ENCODE measurements around the gene KIF20B.
"Not testable (repeated sequence)": the region's sequence is repeated elsewhere in the genome, so short reads cannot be mapped to it uniquely, and the experiment has no call there.

KIF20B gene

DNA sequence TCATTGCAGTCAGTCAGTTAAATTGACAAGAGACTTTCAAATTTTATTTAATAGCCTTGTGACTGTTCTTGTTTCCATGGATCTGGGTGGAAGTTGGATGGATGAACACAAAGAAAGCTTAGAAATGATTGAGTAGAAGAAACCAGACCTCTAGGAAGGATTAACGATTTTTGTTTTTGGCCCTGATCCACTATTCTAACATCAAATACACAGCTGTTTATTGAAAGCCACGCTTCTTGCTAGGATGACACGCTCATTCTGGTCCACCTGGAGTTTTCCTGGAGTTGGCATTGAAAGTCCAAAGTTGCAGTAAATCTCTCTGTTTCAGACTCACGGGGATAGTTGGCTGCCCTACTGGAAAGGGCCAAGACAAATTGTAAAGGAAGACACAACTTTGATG lies 108.4 kb downstream of the KIF20B start:
- Mint-ChIP-seq H3K27me3 (peaks cover 4% of the 10 kb centered on the region), H3K9me3 (no peaks in the 10 kb centered on the region), H3K27ac (no peak overlapping the region), H3K4me3 (no peak overlapping the region), H3K36me3 (ENCODE audit: low read depth) (no peaks in the 10 kb centered on the region), H3K4me1 (ENCODE audit: low read depth) (no peaks in the 10 kb centered on the region)
- intact Hi-C loops (cut with micrococcal nuclease): no loop called here

DNA sequence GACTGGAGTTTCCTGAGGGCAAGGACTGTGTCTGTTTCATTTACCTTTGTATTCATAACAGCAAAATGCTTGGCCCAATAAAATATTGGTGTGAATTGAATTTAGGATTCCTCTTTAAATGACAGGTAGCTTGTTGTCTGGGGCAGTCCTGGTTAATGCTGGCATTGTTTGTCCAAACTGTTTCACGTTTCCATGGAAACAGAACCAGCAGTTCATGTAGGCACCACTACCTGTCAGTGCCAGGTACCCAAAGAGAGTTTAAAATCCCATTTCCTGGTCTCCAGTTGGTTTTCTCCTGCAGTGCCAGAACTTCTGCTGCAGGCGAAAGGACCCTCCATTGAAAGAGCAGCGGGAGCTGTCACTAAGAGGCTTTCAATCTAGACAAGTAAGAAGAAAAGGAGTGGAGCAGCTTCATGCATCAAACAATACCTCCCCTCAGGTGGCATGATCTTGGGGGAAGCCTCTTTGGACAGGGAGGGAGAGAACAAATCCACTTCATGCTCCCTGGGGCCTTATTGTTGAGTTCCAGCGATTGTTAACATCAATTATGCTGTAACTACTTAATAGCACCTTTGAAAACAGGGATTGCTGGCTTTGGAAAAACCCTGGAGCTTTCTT lies 109.6 kb downstream of the KIF20B start:
- intact Hi-C loops (cut with micrococcal nuclease): no loop called here
- peaks cover 4% of the 10 kb centered on the region for H3K27me3 Mint-ChIP-seq
- H3K4me1 Mint-ChIP-seq (ENCODE audit: low read depth): no peaks in the 10 kb centered on the region
- no peaks in the 10 kb centered on the region for H3K9me3 Mint-ChIP-seq
- H3K4me3 Mint-ChIP-seq: no peak overlapping the region
- H3K27ac Mint-ChIP-seq: no peak overlapping the region
- H3K36me3 Mint-ChIP-seq (ENCODE audit: low read depth): no peaks in the 10 kb centered on the region

DNA sequence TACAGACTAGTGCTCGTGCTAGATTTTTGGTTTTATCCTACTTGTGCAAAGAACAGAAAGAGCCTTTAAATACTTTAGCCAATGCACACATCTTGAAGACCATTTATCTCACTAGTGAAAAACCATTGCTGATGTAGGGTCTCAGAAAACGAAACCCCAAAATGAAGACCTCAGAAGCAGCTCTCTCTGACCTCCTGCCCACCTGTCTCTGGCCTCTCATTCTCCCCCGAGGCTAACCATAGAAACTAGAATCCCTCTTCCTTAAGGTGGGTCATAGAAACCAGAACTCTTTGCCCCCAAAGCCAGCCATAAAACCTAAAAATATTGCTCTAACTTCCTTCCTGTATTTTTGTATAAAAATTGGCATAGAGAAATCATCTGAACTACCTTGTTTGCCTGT lies 112.2 kb downstream of the KIF20B start:
- no peaks in the 10 kb centered on the region for H3K36me3 Mint-ChIP-seq (ENCODE audit: low read depth)
- H3K27me3 Mint-ChIP-seq: peaks cover 2% of the 10 kb centered on the region
- H3K4me3 Mint-ChIP-seq: no peak overlapping the region
- no peaks in the 10 kb centered on the region for H3K4me1 Mint-ChIP-seq (ENCODE audit: low read depth)
- intact Hi-C loops (cut with micrococcal nuclease): no loop called here
- H3K9me3 Mint-ChIP-seq: no peaks in the 10 kb centered on the region
- no peak overlapping the region for H3K27ac Mint-ChIP-seq

DNA sequence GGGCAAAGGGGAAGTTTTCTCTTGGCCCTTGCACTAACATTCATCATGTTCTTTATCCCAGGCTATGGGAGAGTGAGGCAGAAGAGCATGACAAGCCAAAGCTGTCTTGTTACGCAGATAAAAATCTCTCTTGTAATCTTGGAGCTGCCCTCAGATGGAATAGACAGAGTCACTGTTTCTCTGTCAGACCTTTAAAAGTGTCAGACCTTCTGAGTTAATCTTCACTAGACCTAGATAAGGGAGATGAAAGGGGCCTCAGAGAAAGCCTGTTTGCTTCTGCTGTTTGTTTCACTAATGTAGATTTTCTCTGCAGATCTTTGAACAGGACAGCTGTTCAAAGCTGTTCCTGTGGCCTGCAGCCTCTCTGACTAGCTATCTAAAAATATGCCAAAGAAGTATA lies 112.9 kb downstream of the KIF20B start:
- H3K36me3 Mint-ChIP-seq (ENCODE audit: low read depth): no peaks in the 10 kb centered on the region
- peaks cover 2% of the 10 kb centered on the region for H3K27me3 Mint-ChIP-seq
- no peaks in the 10 kb centered on the region for H3K9me3 Mint-ChIP-seq
- intact Hi-C loops (cut with micrococcal nuclease): no loop called here
- no peaks in the 10 kb centered on the region for H3K4me1 Mint-ChIP-seq (ENCODE audit: low read depth)
- no peak overlapping the region for H3K4me3 Mint-ChIP-seq
- H3K27ac Mint-ChIP-seq: no peak overlapping the region

GRCh38 chr10:89815049-89815853 lies 113.9 kb downstream of the KIF20B start:
- H3K36me3 Mint-ChIP-seq (ENCODE audit: low read depth): no peaks in the 10 kb centered on the region
- intact Hi-C loops (cut with micrococcal nuclease): no loop called here
- no peak overlapping the region for H3K4me3 Mint-ChIP-seq
- no peaks in the 10 kb centered on the region for H3K9me3 Mint-ChIP-seq
- peaks cover 2% of the 10 kb centered on the region for H3K27me3 Mint-ChIP-seq
- H3K27ac Mint-ChIP-seq: no peak overlapping the region
- H3K4me1 Mint-ChIP-seq (ENCODE audit: low read depth): no peaks in the 10 kb centered on the region

GRCh38 chr10:89819008-89819407 lies 117.6 kb downstream of the KIF20B start:
- intact Hi-C loops (cut with micrococcal nuclease); H3K4me1 Mint-ChIP-seq (ENCODE audit: low read depth): not testable (repeated sequence)

More at GRCh38 chr10:89819008-89819407, 117.6 kb downstream of the KIF20B start:
- not testable (repeated sequence) for H3K27me3 Mint-ChIP-seq; H3K27ac Mint-ChIP-seq; H3K36me3 Mint-ChIP-seq (ENCODE audit: low read depth); H3K9me3 Mint-ChIP-seq; H3K4me3 Mint-ChIP-seq

Data from dendritic cell treated with granulocyte-macrophage colony-stimulating factor and Interleukin-4, amounts not matched to agents 40 ng/mL and 50 ng/mL, for 4 days (primary cell).